ENCODE data around the gene DPP7.

GRCh38 chr9:137117269-137117731 is 2.8 kb upstream of the DPP7 start:
- no peak for TF ChIP-seq CTCF (IDR thresholded peaks at IDR 0.05)
- no peak for TF ChIP-seq POLR2AphosphoS5 (IDR thresholded peaks at IDR 0.05)
- no peak for TF ChIP-seq POLR2A (IDR thresholded peaks at IDR 0.05)
- TF ChIP-seq EP300 (IDR thresholded peaks at IDR 0.05) = no peak

All from upper lobe of left lung (tissue), 4 donors.